ENCODE data around the gene ZNF679.
A peak's percentile ranks its signal among the peaks of the same experiment; 100 is the strongest.
"Not testable (repeated sequence)": the region's sequence is repeated elsewhere in the genome, so short reads cannot be mapped to it uniquely, and the experiment has no call there.

Gene ZNF679

DNA sequence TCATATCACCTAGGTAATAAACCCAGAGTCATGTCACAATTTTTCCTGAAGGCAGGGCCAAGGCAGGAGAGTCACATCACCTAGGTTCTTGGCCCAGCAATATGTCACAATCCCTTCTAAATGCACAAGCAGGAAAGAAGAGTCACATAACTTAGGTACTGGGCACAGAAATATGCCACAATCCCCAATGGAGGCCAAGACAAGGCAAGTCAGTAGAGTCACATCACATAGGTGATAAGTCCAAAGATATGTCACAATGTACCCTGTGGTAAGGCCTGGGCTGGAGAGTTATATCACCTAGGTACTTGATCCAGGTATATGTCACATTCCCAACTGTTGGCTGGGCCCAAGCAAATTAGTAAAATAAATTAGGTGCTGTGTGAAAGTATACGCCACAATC lies at the start of gene ZNF679:
ZNF679 (plus strand) TSS at position 301 of the 400 bp plus-strand sequence. CDS start 20,644 bp downstream, outside the sequence.
- not testable (repeated sequence) for DNase-seq (ENCODE audit: low read depth)

DNA sequence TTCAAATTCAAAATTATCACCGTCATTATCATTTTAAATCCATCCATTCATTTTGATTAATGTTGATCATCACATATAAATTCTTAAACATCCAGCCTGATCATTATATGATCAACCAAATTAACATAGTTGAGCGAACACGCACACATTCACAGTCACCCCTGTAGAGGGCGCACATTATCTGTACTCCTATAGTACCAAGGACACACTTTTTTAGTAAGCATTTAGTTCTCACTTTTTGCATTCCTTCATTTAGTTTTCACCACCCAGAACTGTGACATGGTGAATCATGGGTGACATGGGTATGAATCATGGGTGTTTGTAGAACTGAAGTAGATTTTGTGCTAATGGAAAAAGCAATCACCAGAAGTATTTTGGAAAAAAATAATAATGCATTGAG lies 47.3 kb upstream of the ZNF679 start:
- DNase-seq (ENCODE audit: low read depth) = no peak

DNA sequence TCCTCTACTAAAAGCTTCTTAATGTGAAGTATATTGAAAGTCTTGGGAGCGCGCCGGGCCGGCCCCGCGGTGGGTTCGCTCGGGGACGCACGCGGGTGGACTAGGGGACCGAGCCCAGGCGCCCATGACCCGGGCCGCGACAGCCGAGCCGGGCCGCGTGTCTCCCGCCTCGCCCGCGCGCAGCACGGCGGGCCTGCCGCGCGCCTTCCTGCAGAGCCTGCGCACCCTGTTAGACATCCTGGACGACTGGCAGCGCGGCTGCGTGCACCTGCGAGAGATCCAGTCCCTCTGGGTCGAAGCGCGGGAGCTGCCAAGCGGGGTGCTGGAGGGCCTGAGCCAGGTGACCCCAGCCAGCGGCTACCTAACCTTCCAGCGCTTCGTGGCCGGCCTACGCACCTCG lies 46.7 kb upstream of the ZNF679 start:
- DNase-seq (ENCODE audit: low read depth) = no peak

DNA sequence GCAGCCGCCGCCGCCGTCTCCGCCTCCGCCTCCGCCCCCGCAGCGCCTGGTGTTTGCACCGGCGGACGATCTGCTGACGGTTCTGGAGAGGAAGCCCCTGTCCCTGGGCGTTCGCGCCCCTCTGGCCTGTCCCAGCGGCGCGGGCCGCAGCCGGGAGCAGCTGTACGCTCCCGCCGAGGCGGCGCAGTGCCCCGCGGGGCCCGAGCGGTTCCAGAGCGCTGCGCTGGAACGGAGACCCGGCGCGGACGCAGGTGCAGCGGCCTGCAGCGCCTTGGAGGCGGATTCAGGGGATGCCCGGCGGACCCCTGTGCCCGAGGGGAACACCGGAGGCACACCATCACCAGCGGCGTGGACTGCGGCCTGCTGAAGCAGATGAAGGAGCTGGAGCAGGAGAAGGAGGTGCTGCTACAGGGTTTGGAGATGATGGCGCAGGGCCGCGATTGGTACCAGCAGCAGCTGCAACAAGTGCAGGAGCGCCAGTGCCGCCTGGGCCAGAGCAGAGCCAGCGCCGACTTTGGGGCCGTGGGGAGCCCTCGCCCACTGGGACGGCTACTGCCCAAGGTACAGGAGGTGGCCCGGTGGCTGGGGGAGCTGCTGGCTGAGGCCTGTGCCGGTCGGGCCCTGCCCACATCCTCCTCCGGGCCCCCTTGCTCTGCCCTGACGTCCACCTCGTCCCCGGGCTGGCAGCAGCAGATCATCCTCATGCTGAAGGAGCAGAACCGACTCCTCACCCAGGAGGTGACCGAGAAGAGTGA lies 46.1 kb upstream of the ZNF679 start:
- no peak for DNase-seq (ENCODE audit: low read depth)

DNA sequence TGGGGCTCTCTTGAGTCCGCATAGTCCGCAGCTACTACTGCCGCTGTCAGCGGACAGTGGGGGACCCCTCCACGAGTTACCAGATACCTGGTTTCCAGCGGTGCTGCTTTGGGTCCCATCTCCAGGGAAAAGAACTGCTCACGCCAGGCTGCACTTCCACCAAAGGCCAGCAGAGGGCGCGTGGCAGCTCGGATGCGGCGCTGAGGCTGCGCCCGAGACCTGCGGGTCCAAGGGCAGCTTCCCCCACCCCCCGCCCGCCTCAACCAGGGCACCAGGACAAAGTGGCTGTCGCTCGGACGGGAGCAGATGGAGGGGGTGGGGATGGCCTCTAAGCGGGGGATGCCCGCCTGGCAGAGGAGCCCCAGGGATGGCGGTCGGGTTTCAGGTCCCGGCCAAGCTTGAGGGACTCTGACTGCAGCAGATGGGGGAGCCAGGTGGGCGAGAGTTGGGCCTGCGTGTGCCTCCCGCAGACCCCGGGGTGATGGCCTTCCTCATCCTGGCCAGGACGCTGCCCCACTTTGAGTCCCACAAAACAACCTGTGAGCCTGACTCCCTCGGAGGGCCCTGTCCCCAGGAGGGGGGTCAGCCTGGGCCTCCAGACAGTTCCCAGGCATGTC lies 45.0 kb upstream of the ZNF679 start:
- DNase-seq (ENCODE audit: low read depth) = peak; percentile 18

DNA sequence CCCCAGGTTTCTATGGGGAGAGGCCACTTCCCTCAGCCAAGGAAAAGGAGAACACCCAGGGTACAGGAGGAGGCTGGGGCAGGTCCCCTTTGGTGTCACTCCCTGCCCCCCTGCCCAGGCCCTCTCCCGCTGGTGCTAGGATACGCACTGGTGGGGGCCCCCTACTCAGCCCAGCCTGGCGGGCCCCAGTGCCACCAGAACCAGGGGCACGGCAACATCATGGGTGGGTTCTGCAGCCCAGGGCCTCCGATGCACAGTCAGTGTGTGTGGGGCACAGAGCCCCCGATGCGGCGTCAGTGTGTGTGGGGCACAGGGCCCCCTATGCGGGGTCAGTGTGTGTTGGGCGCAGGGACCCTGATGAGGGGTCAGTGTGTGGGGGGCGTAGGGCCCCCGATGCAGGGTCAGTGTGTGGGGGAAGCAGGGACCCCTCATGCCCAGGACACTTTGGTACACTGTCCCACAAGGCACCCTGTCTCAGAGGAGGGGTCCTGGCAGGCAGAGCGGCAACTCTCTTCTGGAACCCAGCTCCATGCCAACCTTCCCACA lies 44.4 kb upstream of the ZNF679 start:
- no peak for DNase-seq (ENCODE audit: low read depth)

DNA sequence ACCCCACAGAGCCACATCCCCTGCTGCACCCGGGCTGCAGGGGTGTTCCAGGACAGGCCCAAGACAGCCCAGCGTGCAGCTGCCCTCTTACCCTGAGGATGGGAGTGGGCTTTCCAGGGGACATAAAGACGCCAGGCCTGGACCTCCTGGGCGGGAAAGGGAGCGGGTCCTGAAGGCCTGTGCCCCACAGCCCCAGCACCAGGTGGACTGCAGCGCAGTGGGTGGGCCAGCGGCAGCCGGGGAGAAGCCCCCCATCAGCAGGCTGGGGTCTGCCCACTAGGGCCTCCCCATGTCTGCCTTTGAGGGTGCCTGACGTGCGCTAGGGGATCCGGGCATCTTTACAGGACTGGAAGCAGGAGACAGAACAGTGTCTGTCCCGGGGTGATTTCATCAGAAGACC lies 43.9 kb upstream of the ZNF679 start:
- DNase-seq (ENCODE audit: low read depth) = no peak

DNA sequence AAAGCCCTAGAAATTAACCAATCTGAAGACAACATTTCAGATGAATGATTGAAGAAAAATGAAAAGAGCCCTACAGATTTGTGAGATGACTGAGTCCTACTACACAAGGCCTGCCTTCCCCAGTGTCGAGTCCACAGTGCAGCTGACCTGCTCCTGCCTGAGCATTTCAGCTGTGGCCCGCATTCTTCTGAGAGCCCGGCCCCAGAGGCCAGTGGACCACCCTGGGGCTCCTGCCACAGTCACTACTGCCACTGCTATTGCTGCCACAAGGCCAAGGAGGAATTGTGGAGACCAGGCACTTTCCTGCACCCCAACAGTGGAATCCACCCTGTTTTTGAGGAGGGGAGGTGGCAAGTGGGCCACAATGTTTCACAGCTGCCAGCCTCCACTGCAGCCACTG lies 40.9 kb upstream of the ZNF679 start:
- no peak for DNase-seq (ENCODE audit: low read depth)

DNA sequence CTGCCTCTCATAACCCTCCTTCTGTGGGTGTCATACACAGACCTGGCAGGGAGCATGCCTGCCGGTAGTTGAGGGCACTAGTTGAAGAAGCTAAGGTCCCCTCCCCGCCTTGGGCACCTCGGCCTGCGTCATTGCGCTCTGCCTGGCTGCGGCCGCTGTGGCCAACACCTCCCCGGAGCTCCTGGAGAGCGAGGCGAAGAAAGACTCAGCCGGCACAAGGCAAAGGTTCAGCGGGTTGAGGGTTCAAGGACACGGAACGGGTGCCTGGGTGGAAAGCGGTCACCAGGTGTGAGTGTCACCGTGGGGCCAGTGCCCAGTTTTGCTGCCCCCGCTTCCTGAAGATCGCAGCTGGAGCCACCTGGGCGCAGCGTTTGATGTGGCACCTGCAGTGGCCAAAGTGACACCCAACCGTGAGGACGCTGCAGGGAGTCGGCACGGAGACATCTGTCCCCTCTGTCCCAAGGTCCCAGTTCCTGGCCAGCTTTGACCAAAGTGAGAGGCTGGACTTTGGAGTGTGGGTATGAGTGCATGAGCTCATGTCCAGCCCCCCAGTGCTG lies 36.0 kb upstream of the ZNF679 start:
- no peak for DNase-seq (ENCODE audit: low read depth)

DNA sequence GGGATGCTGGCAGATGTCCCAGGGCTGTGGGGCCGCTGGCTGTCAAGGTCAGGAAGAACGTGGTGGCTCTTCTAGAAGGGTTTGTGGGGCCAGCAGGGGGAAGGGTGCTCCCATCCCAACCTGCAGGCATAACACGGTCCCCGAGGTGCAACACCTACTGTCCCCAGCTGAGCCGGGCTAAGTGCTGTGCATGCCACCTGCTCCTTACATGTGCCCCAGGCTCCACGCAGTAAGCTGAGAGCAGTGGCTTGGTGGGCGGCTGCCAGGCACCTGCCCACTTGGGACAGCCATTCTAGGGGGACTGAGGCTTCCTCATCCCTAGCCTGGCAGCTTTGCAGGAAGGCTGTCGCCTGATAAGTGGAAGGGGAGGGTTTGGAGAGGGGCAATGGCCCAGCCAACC lies 35.5 kb upstream of the ZNF679 start:
- no peak for DNase-seq (ENCODE audit: low read depth)

DNA sequence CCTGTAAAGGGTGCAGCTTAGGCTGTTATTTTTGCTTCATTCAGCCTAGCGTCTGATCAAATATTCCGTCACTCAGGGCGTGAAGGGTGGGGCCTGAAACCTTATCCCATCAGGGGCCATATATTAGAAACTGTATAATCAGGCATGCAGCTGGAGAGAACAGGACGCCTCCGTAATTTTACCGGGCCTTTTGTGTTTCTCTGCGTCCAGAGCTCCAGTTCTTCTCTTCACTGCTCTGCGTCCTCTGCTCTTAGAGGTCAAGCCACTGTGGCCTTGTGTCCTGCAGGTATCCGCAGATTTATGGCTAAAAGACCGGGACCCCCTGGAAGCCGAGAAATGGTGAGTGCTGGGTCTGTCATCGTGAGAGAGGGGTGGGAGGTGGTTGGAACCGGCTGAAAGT lies 21.4 kb upstream of the ZNF679 start, which contains the start of gene ZNF735:
ZNF735 (plus strand) TSS at position 301 of the 400 bp plus-strand sequence; CDS start at position 301, 0 bp downstream.
- no peak for DNase-seq (ENCODE audit: low read depth)

DNA sequence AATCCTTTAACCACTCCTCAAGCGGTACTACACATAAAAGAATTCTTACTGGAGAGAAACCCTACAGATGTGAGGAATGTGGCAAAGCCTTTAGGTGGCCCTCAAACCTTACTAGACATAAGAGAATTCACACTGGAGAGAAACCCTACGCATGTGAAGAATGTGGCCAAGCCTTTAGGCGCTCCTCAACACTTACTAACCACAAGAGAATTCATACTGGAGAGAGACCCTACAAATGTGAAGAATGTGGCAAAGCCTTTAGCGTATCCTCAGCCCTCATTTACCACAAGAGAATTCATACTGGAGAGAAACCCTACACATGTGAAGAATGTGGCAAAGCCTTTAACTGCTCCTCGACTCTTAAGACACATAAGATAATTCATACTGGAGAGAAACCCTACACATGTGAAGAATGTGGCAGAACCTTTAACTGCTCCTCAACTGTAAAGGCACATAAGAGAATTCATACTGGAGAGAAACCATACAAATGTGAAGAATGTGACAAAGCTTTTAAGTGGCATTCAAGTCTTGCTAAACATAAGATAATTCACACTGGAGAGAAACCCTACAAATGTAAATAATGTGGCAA lies 8.5 kb upstream of the ZNF679 start:
- not testable (repeated sequence) for DNase-seq (ENCODE audit: low read depth)

DNA sequence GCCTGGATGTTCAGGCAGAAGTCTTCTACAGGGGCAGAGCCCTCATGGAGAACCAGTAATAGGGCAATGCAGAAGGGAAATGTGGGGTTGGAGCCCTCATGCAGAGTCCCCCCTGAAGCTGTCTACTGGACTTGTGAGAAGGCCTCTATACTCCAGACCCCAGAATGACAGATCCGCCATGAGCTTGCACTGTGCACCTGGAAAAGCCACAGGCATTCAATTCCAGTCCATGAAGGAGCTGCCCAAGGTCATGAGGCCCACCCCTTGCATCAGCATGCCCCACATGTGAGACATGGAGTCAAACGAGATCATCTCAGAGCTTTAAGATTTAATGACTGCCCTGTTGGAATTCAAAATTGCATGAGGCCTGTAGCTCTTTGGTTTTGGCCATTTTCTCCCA lies 4.9 kb upstream of the ZNF679 start:
- no peak for DNase-seq (ENCODE audit: low read depth)

DNA sequence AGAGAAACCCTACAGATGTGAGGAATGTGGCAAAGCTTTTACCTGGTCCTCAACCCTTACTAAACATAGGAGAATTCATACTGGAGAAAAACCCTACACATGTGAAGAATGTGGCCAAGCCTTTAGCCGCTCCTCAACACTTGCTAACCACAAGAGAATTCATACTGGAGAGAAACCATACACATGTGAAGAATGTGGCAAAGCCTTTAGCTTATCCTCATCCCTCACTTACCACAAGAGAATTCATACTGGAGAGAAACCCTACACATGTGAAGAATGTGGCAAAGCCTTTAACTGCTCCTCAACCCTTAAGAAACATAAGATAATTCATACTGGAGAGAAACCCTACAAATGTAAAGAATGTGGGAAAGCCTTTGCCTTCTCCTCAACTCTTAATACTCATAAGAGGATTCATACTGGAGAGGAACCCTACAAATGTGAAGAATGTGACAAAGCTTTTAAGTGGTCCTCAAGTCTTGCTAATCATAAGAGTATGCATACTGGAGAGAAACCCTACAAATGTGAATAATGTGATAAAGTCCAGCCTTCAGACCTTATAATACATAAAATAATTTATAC lies 38.2 kb downstream of the ZNF679 start:
- DNase-seq (ENCODE audit: low read depth) = no peak

DNA sequence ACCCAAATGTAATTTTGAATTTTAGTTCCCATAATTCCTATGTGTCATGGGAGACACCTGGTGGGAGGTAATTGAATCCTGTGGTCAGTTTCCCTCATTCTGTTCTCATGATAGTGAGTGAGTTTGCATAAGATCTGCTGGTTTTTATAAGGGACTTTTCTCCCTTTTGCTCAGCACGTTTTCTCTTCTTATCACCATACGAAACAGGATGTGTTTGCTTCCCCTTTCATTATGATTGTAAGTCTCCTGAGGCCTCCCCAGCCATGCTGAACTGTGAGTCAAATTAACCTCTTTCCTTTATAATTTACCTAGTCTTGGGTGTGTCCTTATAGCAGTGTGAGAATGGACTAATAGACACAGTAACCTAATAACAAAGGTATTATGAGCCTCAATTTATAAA lies 49.4 kb downstream of the ZNF679 start:
- no peak for DNase-seq (ENCODE audit: low read depth)

DNA sequence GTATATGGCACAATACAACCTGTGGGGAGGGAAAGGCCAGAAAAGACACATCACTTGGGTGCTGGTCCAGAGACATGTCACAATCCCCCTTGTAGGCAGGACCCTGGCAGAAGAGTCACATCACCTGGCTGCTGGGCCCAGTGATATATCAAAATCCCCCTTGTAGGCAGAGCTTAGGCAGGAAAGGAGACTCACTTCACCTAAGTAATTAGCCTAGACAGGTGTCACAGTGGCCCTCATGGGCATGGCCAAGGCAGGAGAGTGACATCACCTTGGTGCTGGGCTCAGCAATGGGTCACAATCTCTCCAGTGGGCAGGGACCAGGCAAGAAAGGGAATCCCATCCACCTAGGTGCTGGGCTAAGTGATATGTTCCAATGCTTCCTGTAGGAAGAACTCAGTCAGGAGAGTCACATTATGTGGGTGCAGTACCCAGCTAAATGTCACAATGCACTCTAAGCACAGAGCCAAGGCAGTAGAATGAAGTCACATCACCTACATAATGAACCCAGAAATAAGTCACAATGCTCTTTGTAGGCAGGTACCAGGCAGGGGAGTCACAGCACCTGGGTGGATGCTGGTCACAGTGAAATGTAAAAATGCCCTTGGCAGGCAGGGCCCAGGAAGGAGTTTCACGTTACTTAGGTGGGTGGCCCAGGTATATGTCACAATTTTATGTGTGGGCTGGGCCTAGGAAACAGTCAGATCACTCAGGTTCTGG lies 66.6 kb downstream of the ZNF679 start:
- no peak for DNase-seq (ENCODE audit: low read depth)

DNA sequence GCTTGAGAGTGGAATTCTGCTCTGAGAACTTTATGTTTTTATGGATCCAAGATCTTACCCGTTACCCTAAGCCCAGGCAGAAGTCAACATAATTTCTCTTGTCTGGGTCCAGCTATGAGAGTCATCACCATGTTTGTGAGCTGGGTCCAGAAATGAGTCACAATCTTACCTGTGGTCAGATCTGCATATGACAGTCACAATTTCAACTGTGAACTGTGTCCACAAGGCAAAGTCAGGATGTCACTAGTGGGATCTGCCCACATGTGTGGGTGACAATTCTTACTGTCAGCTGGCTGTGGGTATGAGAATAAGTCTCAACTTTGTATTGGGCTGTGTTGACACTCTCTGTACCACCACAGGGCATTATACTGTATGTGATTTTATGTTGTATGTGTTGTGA lies 69.1 kb downstream of the ZNF679 start:
- not testable (repeated sequence) for DNase-seq (ENCODE audit: low read depth)

DNA sequence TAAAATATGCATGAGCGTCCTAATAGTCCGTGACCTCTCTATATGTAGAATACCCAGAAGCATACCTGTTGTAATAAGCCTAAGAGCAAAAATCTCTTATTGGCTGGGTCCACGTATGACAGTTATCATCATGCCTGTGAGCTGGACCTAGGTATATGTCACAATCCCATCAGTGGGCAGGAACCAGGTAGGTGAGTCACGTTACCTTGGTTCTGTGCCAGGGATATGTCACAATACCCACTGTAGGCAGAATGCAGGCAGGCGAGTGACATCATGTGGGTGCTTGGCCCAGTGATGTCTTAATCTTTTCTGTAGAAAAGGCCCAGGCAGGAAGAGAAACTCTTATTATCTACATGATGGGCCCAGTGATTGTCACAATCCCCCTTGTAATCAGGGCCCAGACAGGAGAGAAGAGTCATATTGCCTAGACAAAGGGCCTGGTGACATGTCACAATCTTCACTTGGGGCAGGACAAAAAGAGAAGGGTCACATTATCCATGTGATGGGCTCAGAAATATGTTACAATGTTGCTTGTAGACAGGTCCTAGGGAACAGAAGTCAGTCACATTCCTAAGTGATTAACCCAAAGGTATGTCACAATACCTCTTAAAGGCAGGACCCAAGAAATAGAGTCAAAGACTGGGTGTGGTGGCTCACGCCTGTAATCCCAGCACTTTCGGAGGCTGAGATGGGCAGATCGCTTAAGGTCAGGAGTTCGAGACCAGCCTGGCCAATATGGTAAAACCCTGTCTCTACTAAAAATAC lies 72.5 kb downstream of the ZNF679 start:
- DNase-seq (ENCODE audit: low read depth) = no peak

DNA sequence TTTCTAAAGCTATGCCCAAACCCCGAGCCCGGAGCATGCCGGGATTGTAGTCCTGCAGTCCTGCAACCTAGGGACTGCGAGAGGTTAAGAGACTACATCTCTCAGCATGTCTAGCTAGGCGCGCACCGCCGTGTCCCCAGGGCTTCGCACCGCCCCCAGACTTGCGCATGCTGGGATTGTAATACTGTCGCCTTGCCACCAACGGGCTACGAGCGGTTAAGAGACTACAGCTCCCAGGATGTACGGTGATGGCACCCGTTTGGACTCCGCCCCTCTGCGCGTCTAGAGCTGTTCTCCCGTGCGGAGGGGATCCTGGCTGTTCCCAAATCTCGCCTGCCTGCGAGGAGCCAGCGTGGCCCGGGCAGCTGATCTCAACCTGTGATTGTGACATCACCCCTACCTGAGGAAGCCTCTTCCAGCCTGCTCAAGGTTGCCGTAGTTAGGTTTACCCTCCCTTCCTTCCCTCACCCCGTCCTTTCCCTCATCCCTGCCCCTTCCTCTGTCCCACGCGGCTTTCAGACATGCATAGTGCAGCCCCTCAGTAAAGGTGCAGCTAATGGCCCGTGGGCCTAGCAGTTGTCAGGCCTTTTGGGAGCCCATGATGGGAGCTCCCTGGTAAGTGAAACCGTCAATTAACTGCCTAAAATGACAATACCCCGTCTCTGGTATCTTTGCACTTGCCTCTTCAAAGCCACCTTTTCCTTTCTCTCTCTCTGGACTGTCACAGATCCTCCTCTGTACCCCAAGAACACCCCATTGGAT lies 79.2 kb downstream of the ZNF679 start:
- peak; percentile 92 for DNase-seq (ENCODE audit: low read depth)

DNA sequence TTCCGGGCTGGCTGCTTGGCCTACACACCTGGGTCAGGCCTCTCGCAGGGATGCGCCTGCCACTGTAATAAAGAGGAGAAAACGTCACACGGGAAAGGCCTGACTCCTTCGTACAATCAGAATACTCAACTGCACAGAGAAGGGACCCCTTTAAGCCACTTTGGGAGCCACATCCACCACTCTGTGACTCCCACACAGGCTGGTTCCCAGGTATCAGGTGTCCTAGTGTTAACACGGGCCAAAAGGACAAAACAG lies 79.7 kb downstream of the ZNF679 start:
- DNase-seq (ENCODE audit: low read depth) = no peak

Measured in activated T-cell treated with anti-CD3 and anti-CD28 coated beads for 24 hours (primary cell).